ENCODE measurements around the gene PLSCR3.

- TF ChIP-seq, protein P1, sequence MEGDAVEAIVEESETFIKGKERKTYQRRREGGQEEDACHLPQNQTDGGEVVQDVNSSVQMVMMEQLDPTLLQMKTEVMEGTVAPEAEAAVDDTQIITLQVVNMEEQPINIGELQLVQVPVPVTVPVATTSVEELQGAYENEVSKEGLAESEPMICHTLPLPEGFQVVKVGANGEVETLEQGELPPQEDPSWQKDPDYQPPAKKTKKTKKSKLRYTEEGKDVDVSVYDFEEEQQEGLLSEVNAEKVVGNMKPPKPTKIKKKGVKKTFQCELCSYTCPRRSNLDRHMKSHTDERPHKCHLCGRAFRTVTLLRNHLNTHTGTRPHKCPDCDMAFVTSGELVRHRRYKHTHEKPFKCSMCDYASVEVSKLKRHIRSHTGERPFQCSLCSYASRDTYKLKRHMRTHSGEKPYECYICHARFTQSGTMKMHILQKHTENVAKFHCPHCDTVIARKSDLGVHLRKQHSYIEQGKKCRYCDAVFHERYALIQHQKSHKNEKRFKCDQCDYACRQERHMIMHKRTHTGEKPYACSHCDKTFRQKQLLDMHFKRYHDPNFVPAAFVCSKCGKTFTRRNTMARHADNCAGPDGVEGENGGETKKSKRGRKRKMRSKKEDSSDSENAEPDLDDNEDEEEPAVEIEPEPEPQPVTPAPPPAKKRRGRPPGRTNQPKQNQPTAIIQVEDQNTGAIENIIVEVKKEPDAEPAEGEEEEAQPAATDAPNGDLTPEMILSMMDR (IDR thresholded peaks at IDR 0.05): peak in 2 of 7 experiments; percentile 21 to 43
- peak; percentile 84 to 89 (median 88) for TF ChIP-seq POLR2A (IDR thresholded peaks at IDR 0.05)
These were observed 42.4 kb downstream of the PLSCR3 start, which contains the start of gene KCTD11 for GRCh38 chr17:7351665-7352502.
